Eye (tissue), 1 donor: Measurements from ENCODE around the gene C1QL3.

Experiments used
- DNase-seq: peaks from one replicate; pipeline ENCODE4 v3.0.0-alpha.2; 2015

Gene C1QL3

DNA sequence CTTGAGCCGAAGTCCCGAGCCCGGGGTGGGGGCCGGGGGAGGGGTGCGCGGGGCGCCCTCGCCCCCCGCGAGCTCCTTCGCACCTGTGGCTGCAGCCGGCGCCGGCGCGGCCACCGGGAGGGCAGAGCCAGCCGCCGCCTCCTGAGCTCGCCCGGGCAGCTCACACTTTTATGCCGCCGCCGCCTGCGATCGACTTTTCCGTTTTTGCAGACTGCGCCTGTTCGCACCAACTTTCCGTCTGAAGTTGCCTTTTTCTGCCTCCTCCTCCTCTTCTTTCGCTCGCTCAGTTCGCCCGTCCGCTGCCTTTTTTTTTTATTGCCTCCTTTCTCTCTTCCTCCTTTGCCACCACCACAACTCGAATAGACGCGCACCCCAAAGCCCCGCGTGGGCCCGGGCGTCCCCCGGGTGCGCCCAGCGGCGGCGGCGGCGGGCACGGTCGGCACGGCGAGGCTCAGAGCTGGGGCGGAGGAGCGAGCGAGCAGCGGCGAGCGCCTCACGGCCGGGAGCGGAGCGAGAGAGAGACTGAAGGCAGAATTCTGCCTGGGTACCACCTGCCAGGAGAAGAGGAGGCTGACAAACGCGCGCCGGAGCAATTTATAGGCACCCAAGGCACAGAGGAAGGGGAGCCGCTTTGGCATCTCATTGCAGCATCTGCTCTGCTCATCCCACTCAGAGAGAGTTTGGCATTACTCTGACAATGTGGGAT is at the start of gene C1QL3:
C1QL3 (minus strand) TSS at position 569 of the 706 bp plus-strand sequence. CDS start 814 bp downstream, outside the sequence.
- DNase-seq = peak; percentile 73

DNA sequence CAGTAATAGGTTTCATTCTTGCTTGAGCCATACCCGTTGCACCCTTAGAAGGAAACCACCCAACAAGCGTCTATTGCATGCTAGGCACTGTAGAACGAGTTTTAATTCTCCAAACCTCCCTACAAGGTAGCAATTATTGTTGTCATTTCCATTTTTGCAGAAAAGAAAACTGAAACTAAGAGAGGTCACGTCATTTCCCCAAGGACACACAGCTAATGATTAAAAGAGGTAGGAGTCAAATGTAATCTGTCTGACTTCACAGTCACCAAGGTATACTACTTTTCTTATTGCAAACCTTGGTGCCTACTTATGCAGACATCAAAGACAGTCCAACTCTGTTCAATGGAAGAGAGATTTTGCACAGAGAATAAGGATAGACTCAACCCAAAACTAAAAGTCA is 49.1 kb upstream of the C1QL3 start:
- DNase-seq = no peak

DNA sequence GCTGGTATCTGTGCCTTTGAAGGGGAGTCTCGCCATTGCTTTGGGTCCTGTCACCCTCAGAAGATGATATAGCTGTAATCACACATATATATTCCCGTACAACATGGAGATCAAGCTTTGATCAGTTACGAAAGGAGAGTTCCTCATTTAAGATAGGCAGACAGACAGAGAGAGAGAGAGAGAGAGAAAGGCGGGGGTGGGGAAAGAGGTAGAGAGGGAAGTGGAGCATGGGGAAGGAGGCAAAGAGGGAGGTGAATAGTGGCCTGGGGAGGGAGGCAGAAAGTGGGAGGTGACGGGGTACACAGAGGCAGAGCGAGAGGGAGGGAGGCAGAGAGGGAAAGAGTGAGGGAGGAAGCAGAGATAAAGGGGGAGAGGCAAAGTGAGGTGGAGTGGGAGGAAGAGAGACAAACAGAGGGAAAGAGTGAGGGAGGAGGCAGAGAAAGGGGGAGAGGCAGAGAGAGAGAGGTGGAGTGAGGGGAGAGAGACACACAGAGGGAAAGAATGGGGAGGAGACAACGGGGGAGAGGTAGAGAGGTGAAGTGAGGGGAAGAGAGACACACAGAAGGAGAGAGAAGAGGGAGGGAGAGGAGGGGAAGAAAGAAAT is 44.6 kb upstream of the C1QL3 start:
- no peak for DNase-seq

DNA sequence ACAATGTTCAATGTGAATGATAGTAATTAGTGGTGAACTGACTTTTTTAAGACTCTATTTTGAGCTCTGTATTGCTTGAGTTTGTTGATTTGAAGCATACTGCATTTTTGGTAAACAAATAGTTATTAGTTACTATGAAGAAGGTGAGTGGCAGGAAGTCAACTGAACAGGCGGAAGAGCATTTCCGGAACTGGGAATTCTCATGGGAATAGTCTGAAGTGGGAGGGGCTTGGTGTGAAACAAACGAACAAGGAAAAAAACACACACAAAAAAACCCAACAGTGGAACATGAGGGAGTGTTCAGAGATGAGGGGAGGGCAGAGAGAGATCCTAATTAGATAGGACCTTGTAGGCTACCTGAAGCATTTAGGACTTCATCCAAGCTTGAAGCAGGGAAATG is 43.9 kb upstream of the C1QL3 start:
- no peak for DNase-seq

DNA sequence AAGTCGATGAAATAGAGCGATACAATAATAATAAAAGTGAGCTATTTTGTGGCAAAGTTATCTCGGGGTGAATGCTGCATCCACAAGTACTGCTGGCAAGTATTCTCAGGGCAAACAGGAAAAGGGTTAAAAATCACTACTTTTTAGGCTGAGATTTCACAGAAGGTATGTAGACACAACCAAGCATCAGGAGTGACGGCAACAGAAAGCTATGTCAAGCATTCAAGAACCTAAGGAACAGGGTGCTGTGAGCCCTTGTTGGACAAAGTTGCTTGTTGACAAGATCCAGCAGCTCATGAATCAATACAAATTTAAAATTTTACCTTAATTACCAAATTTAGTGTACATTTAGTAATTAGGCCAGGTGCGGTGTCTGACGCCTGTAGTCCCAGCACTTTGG is 41.2 kb upstream of the C1QL3 start:
- DNase-seq = no peak

DNA sequence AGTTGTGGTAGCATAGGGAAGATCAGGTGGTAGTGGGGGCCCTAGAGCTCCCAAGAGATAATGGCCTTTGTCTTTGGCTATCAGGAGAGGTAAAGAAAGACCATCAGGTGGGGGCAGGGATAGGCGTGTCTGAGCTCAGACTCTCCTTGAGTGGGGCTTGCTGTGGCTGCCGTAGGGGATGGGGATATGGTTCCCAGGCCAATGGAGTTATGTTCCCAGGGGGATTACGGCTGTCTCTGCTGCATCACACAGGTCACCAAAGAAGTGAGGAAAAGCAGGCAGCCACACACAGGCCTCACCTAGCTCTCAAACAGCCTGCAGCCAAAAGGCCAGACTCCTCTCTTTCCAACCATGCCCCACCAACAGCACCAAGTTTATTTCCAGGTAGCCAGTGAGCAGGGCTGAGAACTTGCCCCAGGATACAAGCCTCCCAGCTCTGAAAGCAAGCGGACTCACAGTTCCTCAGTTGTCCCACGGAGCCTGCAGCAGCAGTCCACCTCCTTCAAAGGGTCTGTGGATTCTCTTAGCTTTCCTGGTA is 37.6 kb upstream of the C1QL3 start:
- no peak for DNase-seq

DNA sequence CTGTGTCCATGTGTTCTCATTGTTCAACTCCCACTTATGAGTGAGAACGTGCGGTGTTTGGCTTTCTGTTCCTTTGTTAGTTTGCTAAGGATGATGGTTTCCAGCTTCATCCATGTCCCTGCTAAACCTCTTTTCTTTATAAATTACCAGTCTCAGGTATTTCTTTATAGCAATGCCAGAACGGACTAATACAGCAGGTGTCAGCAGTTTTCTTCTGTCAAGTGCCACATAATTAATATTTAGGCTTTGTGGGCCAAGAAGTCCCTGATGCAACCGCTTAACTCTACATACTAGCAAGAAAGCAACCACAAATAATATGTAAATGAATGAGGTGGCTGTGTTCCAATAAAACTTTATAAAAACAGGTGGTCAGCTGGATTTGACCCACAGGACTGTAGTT is 26.3 kb upstream of the C1QL3 start:
- DNase-seq = no peak

DNA sequence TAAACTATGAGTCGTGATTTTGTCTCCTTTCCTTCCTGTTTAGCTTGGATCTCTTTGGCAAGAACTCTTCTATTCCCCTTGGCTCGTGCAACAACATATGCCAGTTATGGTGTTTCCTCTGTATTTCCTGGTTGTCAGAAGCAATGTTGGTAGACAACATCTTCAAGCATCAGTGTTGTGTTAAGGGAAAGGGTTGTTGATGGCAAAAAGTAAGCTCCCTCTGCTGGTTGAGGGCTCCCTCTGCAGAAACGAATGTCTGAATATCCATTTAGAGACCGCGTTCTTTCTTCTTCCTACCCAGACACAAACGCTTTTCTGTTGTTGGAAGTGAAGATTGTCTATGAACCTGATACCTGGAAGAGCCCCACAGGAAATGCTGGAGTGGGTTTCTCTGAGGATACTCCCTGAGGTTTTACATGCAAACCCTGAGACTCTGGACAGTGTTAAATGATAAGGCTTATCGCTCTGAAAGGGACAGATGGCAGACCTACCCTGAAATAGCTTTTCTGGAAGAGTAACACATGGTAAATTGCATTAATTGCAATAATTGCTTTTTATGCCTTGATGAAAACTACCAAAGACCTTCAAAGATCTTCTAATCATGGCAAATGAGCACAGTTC is 23.5 kb upstream of the C1QL3 start:
- peak; percentile 43 for DNase-seq

DNA sequence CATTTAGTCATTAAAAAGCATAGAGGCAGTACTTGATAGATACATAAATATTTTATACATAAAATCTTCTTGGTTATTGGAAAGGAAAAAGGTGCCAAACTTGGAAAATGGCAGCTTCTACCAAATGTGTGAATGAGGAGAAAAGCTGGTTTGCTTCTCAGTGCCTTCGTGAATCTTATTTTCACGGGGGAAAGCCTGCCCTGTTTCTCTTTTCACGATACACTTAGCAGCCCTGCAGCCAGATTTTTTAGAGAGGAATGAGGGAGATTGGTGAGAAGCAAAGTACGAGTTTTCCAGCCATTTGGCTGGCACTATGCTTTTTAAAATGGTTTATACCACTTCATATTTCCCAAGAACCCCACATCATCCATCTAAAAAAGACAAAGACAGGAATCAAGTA is 22.9 kb upstream of the C1QL3 start:
- DNase-seq = no peak

DNA sequence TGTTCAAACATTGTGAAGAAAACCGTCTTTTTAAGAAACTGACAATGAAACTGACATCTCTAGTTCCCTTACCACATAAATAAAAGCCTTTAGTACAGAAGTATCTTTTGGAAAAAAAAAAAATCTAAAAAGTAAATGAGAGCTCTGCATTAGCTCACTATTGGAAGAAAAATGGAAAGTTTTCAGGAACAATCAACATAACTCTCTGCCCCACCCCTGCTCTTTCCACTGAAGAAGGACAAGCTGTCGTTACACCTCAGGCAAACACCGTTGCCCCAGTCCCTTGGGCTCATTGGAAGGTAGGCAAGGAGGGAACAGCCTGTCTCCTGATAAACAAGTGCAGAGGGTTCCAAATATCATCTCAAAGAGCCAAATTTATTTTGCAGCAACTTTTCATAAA is 22.4 kb upstream of the C1QL3 start:
- DNase-seq = no peak

DNA sequence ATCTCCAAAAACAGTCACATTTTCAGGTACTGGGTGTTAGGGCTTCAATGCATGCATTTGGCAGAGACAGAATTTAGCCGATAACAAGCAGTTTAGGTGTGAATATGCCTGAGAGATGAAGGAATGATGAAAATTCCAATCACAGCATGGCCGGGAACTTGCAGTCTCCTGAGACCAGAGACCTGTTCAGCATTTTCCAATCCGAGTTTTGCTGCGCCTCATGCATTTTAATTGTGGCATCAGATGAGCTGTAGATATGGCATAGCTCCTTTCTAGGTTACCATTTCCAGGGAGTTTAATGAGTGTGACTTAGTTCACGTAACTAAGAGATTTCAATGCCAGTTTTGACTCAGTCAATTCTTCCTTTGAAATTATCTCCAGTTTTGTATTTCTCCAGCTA is 14.5 kb upstream of the C1QL3 start:
- no peak for DNase-seq

DNA sequence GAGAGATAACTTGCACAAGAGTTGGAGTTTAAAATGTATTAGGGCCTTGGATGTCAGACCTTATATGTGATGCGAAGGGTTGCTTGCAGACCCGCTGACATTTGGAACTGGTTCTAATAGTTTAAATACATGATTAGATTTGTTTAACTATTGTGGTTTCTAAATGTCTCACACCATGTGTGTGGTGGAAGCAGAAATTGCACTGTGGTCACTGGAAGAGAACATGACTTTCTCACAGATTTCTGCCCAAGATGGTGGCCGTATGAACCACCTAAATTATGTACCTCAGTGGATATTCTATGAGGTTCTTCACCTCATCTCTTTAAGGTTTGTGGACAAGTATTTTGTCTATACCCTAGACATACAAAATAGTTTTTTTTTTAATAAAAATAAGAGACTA is 8.2 kb upstream of the C1QL3 start:
- DNase-seq = no peak

DNA sequence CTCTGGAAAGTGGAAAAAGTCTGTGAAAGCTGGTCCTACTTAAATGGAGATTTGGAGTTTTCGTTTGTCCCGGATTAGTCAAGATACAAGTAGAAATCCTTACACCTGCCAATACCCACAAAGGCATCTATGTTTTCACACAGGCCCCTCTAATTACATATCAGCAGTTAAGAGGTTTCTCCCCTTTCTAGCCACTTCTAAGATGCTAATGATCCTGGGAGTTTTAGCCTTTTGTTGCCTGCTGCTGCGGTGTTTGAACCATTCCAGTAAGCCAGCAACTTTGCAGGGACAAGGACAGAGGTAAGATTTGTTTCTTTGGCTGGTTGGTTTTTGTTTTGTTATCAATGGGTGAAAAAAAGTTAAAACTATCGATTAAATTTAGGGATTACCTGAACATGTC is 5.8 kb upstream of the C1QL3 start:
- no peak for DNase-seq

DNA sequence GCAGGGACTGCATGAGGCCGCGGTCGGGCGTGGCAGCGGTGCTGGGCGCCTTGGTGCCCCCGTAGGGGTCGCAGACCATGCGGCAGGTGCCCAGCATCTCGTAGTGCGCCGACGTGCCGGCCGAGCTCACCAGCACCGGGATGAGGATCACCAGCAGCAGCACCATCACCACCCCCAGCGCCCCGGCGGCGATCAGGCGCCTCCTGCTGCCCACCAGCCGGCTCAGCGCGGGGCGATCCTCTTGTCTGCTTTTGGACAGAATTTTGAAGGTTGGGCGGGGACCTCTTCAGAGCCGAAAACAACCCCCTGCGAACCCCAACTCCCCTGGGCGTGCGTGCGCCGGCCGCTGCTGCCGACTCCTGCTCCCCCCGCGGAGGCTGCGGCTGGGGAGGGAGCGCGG is 779 bp downstream of the C1QL3 start:
- DNase-seq = peak; percentile 67

DNA sequence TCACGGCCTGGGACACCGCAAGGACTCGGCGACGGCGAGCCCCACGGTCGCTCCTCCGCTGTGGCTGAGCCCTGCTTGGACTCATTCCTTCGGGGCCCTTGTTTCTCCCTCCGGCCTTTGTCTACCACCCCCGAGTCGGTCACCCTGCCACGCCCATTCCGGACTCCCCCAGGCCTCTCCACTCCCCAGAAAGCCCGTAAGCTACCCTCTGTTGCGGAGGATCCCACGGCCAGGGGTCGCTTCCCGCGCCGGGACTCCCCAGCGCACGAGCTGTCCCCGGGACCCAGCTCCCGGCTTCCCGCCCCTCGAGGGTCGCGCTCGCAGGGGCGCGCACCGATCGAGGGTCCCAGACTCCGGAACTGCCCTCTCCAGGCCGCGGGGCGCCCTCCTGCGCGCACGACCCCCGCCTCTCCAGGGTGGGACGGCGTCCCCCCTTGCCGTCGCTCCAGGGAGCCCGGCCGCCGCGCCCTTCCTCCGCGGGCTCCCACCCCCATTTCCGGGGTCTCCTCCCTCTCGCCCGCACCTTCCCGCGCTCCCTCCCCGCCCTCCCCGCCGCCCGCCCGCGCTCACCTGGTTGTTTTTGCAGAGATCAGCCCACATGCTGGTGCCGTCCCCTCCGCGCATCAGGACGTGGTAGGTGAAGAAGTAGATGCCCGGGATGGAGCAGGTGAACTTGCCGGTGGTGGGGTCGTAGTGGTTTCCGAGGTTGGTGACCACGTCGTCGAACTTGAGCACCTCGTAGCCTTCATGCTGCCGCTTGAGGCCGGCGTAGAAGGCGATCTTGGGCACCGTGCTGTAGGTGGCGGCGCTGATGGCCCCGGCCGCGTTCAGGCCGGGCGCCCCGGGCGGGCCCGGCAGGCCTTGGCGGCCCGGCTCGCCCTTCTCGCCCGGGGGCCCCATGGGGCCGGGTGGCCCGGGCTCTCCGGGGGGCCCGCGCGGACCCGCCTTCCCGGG is 1.5 kb downstream of the C1QL3 start:
- peak; percentile 34 for DNase-seq

DNA sequence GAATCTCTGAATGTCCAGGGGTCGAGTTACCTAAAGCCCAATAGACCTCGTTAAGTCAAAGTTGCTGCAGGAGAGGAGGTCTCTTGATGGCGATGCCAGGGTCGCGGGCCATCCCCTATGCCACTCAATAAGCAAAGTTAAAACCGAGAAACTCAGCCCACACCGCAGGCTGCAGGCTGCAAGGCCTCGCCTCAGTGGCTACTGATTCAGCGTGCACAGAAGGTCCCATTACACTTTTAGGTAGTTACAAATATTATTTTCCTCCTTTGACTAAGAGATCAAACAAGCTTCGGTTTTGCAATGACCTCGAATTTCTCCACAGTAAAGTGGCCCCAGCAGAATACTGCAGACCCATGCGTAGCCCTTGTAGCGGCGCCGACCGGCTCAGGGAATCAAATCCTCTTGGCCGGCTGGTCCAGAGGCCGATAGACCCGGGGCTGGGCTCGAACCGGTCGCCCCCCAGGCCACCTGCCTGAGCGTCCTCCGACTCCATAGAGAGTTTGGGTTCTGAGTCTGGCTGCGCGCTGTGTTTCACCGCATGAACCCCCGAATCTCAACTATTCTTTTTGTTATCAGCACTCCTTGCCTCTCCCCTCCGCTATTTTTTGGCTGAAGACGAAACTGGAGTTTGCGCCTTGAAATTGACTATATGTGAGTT is 2.3 kb downstream of the C1QL3 start:
- DNase-seq = peak; percentile 21

DNA sequence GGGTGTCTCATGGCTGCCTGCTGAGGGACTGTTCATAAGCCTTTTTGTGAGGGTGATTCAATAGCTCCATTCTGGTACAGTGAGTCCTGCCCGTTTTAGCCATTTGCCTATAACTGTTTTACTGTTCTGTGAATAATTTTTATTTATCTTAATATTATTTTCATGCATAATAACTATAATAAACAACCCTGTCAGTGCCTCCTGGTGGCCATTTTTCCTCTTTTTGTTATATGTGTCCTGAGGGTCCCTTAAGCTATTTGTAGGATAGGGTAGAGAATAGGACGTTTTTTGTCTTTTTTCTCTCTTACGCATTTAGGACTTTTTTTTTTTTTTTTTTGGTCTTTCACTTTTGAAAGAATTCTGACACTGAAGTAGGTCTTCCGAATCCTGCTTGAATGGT is 2.9 kb downstream of the C1QL3 start:
- DNase-seq = peak; percentile 29

DNA sequence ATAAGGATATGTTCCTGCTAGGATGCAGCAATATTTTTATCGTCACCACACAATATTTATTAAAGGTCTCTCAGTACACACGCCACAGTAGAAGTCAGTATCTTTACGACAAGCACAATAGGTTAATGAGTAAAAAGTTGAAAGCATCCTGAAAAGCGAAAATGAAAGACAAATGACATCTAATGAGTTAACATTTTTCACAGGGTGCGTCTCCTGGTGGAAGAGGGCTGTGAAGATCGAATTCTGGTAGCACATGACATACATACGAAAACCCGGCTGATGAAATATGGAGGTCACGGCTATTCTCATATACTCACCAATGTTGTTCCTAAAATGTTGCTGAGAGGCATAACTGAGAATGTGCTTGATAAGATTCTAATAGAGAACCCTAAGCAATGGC is 10.8 kb downstream of the C1QL3 start:
- DNase-seq = no peak

DNA sequence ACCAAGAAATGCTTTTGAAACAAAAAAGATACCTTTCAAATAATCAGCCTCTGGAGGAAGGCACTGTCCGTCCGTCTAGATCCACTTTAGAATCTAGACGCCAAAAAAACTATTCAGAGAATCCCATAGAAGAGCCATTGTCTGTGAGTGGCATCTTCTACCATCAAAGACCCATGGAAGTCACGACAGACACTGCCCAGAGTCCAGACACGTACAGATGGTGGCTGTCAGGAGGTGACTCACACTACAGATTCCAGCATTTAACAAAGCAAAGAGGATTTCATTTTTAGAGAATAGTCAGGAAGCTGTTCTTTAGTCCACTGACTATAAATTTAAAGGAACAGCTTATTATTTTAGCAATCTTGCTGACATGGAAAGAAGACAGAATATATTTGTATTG is 11.7 kb downstream of the C1QL3 start:
- no peak for DNase-seq

DNA sequence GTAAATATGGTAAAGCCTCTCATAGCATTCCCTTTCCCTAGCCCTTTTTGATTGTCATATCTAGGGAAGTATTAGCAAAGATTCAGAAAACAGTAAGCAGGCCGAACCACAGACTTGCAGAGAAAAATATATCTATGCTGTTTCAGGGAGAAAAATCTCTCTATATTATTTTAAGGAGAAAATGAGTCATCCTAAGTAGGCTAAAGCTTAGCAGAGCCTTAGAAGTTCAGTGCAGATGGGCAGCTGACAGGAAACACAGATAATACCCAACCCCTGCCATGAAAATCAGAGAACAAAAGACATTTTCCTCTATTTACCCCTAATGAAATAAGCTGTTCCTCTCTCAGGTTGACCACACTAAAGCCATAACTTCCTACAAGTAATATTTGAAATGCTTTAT is 16.5 kb downstream of the C1QL3 start:
- no peak for DNase-seq

DNA sequence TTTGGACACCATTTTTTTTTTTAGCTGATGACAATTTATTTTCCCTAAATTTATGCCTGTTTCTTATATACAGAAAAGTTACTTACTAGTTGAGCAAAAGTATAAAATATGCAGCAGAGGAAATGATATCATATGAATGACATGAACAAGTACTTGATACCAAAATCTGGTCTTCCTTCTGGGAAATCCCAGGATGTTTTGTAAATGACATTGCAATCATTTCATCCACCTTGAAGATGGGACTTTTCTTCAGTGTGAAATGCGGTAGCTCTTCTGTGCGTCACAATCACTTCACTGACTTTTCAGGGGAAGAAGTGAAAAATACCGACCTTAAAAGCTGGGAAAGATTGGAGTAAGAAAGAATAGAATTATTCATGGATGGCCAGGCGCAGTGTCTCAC is 23.8 kb downstream of the C1QL3 start:
- DNase-seq = no peak

DNA sequence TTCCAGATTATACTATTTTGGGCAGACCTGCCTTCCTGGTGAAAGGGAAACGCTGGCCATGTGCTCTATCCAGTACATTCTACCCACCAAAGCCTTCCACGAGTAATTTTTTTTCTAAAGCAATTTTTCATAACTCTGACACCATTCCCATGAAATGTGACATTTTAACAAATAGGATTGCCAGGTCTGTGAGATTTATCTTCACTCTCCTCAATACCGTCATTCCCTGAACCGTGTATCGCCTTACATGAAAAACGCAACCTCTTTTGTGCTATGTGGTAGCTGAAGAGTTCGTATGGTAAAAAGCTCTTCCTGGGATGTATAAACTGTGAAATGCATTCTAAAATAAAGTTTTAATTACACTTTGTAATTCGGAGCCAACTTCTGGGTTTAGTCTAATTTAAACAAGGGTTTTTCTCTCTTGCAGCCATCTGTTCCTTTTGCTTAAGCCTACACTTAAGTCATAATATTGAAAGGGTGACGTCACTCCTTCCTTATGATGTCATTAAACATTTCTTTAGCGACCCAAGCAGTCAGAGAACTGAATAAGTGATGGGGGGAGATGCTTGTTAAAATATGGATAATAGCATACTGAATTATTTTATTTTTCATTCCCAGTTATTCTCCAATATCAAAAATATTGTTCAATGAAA is 27.7 kb downstream of the C1QL3 start:
- no peak for DNase-seq
